HepG2 (cell line): ENCODE measurements around the gene RAB24.

Experiments
- E2F1 ChIP-seq: sonication (generic); formaldehyde crosslinking; IDR thresholded peaks from 2 replicates; pipeline ENCODE4 v1.5.0; 2020; ENCODE audit warnings: missing genetic modification reagents
- MYC ChIP-seq: sonication (generic); formaldehyde crosslinking; IDR thresholded peaks from 2 replicates; pipeline ENCODE4 v1.9.0; 2021; ENCODE audit warnings: missing genetic modification reagents, borderline replicate concordance
- POLR2A ChIP-seq, 2 experiments: IDR thresholded peaks; 2 replicates each; pipeline ENCODE4 v1.6.1; 2011; ENCODE audit warnings: low read depth in 2 of 2, low read length in 2 of 2, mild to moderate bottlenecking in 1 of 2, moderate library complexity in 1 of 2; ENCODE audit not compliant: insufficient read depth in 1 of 2
- POLR2AphosphoS5 ChIP-seq: IDR thresholded peaks from 2 replicates; pipeline ENCODE4 v1.6.1; 2012; ENCODE audit warnings: low read depth, low read length
- SRF ChIP-seq: IDR thresholded peaks from 2 replicates; pipeline ENCODE4 v1.6.1; 2011; ENCODE audit warnings: mild to moderate bottlenecking, low read depth, low read length, moderate library complexity

GRCh38 chr5:177311392-177311722 is 7.8 kb upstream of the RAB24 start:
- TF ChIP-seq MYC (CRISPR knock-in tag) (no peak), POLR2A (IDR thresholded peaks at IDR 0.05; ENCODE audit: insufficient read depth in 1 of 2, low read depth in 2 of 2, low read length in 2 of 2) (no peak), SRF (no peak), POLR2AphosphoS5 (no peak), E2F1 (CRISPR knock-in tag) (no peak)
